ENCODE results near the gene WDR5.

The WDR5 gene

DNA sequence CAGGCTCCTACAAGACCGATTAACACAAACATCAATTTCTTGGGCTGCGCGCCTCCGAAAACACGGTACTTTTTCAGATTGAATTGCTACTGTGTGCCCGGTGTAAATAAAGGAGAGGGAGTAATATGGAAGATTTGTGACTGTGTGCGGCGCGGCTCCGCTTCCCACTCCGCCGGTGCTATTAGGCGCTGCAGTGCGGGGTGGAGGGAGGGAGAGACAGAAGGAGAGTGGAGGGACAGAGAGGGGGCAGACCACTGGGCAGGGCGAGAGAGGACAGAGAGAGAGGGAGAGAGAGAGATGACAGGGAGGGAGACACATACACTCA is 53.2 kb downstream of the WDR5 start:
- no peak for DNase-seq (ENCODE audit: low read depth)

DNA sequence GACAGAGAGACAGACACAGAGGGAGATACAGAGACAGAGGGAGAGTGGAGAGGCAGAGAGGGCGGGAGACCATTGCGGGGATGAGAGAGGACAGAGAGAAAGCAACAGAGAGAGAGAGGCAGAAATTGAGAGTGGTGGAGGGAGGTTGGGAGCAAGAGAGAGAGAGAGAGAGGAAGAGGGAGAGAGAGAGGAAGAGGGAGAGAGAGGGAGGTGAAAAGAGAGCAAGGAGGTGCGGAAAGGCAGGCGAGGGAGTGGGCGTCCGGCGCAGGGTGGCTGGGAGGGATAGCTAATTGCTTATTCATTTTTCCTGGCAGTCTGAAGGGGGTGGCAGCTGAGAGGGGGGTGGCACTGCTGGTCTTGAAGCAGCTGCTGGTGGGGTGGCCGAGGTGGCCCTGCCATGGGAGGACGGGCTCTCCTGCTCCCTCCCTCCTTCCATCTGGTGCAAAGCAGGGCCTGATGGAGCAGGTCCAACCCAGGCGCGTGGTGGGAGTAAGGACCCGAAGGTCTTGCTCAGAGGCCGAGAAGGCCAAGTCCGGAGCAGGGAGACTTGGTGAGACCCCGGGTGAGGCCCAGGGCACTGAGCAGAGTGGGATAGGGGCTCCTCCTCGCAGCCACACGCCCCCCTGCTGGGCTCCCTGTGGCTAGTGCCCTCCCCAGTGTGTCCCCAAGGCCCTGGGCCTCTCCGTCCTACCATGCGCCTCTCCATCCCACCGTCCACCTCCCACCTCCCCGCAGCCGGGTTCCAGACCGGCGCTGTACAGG is 53.8 kb downstream of the WDR5 start:
- DNase-seq (ENCODE audit: low read depth): no peak

DNA sequence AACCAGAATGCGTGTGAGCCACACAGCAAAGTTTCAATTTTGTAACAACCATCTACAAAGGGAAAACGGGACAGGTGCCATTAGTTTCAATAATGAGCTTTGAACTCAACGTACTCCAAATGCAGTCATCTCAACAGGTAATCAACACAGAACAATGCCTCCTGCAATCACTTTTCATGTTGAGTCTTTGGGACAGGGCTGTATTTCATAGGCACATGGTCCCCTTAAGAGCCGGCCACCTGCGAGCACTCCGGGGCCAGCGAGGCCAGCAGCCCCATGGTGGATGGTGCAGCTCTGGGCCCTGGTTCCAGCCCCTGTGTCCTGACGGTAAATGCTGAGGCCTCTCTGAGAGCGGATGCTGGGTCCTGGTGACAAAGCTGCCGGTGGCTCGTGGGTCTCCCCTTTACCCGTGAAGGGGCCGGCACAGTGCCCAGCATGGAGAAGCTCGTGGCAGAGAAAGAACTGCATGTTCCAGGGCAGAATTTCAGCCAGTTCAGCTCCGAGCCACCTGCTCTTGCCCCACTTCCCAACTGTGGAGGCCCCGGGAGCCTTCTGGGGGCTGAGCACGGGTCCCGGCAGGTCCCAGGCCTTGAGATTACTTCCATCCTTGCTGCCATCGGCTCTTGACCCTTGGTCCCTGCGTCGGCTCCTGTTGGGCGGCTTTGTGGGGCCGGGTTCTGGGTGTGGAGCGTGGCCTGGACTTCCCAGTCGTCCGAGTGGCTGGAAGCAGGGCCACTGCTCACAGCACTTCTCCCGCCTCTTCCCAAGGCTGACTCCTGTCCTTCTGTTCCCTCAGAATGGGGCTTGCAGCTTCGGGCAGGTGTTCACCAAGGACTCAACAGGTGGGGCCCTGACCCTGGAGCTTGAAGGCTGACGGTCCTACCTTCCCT is 54.6 kb downstream of the WDR5 start:
- no peak for DNase-seq (ENCODE audit: low read depth)

DNA sequence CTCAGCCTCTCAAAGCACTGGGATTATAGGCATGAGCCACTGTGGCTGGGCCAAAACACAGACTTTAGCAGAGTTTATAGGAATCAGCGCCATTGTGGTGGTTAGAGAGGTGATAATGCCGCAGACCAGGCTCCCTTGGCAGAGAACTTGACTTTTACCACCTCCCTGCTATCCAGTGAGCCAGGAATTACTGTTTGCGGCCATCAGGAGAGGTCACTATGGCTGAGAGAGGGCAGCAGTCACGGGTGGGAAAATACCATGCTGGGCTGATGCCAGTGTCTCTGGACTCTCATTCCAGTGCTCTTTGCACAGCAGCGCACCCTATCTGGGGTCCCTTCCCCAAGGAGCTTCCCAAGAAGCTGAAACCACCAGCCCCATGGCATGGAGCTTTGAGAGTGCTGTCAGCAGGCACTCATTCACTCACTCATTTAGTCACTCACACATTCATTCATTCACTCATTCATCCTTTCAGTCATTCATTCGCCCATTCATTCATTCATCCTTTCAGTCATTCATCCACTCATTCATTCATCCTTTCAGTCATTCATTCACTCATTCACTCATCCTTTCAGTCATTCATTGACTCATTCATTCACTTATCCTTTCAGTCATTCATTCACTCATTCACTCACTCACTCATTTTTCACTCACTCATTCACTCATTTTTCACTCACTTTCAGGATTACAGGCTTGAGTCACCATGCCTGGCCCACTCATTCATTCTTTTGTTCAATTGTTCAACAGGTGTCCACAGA is 55.8 kb downstream of the WDR5 start:
- no peak for DNase-seq (ENCODE audit: low read depth)

DNA sequence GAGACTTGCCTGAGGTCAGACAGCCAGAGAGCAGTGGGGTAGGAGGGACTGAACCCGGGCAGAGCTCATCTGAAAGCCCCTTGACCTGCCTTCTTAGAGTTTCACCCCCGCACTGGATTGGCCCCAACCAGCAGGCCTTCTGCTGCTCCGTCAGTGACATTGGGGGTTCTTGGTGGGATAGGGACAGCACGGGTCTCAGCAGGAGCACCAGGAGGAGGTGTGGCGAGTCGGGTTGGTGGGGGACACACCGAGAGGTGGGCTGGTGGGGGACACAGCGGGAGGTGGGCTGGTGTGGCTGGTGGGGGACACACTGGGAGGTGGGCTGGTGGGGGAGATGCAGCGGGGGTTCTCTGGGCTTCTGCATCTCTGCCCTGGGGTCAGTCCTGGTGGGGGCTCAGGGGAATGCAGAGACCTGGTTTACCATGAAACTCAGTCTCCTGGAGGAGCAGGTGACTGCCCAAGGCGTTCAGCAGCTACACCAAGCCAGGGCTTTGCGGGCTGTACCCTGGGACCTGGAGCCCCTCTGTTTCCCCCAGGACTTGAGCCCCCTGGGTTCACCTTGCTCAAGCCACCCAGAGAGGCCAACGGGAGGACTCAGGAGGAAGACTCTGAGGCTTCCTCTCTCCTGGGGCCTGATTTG is 56.5 kb downstream of the WDR5 start:
- no peak for DNase-seq (ENCODE audit: low read depth)

DNA sequence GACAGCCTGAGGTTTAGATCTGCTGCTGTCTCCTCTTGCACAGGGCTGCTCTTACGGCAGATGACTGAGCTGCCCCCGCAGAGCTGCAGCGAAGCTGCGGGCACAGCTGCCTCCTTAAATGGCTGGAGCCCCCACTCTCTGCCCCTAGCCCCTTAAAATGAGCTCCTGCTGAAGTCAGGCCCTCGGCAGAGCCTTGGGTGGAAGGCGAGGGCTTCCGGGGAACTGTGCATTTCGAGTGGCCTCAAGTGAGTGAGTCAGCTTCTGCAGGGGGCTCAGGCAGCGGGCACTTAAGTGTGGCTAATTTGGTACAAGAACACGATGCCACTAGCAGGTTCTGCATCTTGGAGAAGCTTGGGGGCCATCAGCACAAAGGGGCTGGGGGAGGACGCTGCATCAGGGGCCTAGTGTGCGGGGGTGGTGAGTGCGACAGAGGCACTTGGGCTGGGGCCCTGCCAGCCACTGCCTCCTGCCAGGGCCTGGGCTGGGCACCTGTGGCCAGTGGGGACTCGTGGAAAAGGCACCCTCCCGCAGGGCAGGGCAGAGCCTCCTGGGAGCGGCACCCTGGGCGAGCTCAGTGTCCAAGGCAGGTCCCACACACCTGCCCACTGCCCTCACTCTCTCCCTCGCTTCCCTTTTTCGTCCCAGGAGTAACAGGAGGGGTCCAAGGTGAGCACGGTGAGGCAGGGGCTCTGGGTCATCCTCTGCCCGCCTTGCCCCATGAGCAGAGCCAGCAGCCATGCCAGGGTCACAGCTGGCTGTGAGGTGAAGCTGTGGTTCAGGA is 57.3 kb downstream of the WDR5 start:
- DNase-seq (ENCODE audit: low read depth): no peak

DNA sequence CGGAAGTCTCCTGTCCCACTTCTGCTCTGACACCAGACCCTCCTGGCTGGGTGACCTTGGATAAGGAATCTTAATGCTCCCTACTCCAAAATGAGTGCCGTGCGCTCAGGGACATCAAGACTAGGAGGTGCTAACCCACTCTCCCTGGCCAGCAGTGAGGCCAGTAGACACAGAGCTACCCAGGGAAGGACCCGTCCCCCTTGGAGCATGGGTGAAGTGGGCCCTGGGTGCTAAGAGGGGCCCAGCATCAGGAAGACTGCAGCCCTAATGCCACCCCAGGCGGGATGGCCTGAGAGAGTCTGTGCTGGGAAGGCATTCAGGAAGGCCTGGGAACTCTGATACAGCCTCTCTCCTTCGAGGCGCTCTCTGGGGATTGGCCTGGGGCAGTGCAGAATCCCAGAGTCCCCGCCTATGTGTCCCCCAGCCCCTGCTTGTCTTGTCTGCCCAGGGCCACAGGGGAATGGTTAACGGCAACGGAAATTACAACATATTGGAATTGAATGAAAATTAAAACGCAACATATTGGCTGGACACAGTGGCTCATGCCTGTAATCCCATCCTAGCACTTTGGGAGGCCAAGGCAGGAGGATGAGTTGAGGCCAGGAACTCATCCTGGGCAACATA is 58.1 kb downstream of the WDR5 start:
- no peak for DNase-seq (ENCODE audit: low read depth)

DNA sequence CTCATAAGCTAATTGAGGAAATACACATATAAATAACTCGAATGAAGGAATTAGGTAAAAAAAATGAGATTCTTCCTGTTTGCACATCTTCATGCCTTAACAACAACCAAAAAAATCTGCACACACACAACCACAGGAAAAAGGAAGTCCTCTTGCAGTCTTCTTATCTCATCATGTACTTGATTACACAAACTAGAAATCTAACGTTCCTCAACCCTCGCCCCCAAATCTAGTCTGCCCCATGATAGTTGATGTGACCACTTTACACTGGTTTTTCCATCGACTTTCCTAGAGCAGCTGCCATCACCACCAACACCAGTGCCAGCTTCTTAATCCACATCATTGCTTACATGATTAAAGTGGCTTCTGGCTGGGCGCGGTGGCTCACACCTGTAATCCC is 59.7 kb downstream of the WDR5 start:
- DNase-seq (ENCODE audit: low read depth): no peak

DNA sequence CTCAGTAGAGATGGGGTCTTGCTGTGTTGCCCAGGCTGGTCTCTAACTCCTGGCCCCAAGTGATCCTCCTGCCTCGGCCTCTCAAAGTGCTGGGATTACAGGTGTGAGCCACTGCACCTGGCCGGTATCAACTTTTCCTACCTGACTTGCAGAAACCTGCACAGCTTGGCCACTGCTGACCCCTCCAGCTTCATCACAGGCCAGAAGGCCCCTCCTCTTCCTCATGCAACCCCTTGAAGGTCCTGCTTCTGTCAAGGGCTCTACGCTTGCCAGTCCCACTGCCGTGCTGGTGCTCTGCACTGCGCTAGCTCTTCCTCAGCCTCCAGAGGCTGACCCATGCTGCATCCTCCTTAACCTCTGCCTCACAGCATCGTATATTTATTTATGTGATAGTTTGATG is 61.0 kb downstream of the WDR5 start:
- DNase-seq (ENCODE audit: low read depth): no peak

DNA sequence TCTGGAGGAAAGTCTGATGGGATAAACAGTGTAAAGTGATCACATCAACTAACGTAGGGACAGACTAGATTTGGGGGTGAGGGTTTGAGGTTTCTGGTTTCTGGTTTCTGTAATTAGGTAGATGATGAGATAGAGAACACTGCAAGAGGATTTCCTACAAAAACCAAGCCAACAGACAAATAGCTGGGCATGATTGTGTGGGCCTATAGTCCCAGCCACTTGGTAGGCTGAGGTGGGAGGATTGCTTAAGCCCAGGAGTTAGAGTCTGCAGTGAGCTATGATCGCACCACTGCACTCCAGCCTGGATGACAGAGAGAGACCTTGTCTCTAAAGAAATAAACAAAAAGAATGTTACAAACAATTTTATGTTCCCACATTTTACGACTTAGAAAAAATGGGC is 62.9 kb downstream of the WDR5 start:
- no peak for DNase-seq (ENCODE audit: low read depth)

DNA sequence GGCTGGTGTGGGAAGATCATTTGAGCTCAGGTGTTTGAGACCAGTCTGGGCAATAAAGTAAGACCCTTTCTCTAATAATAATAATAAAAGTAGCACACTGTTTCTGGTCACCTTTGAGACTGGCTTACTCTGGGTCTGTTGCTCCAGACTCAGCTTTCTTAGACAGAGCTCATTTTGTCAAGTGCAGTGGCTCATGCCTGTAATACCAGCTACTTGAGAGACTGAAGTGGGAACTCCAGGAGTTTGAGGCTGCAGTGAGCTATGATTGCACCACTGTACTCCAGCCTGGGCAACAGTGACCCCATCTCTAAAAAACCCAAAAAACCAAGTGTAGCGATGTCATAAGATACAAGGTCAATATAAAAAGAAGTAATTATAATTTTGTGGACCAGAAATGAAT is 64.8 kb downstream of the WDR5 start:
- no peak for DNase-seq (ENCODE audit: low read depth)

DNA sequence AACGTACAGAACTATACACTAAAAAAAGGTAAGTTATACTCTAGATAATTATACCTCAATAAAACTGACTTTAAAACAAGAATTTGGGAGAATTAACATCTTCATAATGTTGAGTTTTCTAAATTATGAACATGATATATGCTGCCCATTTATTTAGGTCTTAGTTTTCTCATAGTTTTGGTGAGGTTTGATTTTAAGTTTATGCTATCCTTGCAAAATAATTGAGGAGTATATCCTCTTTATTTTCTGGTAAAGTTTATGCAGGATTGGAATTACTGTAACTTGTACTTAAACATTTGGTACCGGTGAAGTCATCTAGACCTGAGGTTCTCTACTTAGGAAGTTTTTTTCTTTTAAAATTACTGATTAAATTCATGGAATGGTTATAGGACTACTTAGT is 67.3 kb downstream of the WDR5 start:
- DNase-seq (ENCODE audit: low read depth): no peak

DNA sequence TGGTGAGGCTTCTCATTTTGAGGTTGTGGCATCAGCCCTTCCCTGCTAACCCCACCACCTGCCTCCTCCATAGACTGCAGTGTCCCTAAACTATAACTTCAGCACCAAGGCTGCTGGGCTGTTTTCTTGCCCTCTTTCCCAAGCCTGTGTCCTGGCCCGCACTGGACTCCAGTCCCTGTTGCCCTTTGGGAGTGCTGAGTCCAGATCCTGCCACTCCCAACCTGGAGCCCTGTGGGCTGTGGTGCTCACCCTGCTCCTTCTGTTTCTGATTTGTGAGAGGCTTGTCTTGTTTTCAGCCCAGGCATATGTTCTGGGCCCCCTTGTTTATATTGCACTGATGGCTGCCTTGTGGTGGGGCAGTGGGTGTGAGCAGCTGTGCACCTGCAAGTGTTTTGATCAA is 68.2 kb downstream of the WDR5 start:
- DNase-seq (ENCODE audit: low read depth): no peak

DNA sequence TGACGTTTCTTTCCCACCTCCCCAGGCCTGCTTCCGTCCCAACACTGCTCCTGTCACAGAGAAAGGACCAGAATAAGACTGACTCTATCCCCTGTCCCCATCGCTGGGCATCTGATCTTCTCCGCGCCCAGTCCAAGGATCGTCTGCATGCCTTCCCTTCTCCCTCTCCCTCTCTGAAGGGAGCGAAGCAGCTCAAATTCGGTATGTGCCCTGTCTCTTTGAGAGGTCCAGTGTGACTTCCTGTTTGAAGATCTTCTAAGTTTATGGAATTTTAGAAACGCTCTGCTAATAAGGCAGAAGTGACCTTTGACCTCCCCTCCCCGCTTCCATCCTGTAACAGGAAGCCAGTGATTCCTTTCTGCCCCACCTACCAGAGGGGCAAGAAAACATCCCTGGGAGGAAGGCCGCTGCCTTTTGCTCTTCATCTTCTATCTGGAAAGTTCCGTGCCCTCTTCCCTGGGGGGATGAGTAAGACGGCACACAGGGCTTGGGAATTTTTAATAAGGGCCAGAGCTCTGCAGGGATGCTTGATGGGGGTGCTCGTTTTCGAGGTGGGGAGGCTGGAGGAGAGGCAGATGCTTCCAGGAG is 69.2 kb downstream of the WDR5 start:
- DNase-seq (ENCODE audit: low read depth): no peak

DNA sequence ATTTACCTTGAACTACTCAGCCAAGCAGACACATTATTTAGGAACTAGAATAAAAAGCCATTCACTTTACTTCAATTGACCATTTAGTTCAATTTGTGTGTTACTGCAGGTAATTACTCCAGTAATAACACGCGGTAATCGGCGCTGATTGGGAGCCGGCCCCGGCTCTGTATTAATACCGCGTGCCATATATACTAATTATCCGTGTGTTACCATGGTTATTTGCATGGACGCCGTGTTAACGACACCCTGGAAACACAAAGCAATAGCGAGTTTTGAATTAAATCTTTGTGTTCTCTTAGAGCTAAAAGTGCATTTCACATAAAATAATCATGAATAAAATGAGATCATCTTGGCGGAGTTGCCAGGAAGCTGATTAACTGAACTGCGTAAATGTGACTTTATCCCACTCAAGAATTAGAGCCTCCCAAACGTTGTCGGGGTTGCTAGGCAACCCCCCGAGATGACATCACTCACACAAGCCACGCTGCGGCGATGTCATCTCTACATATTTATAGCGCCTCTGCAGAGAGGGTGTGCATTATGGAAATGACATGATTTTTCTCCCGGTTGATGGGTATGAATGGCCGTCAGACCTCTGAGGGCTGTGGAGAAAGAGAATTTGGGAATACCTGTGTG is 69.9 kb downstream of the WDR5 start:
- DNase-seq (ENCODE audit: low read depth): no peak

DNA sequence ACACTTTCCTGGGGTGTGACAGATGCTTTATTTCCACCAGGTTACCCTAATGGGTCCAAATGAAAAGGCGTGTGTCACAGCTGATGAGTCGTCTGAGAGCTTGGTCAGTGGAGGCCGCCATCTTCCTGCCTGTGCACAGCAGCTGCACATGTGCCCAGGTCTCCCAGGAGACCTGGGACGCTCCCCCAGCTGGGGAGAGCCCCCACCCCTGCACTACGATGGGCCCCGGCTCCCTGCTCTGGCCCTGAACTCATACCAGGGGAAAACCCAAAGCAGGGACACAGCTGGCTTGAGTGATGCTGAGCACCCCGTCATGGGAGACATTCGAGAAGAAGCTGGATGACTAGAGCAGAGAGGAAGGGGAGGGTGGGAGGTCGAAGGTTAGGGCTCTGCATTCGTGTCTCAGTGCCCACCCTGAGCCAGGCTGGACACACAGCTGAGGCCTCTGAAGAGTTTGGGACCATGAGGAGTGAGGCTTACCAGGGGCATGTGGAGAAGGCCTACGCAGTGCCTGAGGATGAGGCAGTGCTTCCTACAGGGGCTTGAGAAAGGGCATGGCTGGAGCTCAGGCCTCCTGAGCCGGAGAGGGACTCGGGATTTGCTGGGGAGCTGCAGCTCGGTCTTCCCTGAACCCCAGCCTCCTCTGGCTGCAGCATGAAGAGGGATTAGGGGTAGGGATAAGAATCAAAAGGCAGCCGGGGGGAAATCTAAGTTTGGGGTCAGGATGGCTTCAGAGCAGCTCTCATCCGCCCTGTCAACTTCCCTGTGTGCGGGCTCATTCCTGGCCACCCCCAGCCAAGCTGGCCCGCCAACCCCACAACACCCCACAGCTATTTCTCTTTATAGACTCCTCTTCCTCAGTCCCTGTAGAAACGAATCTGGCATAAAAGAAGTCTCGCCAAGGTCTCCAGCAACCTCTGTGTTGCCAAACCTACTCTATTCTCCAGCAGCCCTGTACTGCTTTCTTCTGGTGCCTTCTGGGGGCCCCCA is 70.7 kb downstream of the WDR5 start:
- DNase-seq (ENCODE audit: low read depth): no peak

DNA sequence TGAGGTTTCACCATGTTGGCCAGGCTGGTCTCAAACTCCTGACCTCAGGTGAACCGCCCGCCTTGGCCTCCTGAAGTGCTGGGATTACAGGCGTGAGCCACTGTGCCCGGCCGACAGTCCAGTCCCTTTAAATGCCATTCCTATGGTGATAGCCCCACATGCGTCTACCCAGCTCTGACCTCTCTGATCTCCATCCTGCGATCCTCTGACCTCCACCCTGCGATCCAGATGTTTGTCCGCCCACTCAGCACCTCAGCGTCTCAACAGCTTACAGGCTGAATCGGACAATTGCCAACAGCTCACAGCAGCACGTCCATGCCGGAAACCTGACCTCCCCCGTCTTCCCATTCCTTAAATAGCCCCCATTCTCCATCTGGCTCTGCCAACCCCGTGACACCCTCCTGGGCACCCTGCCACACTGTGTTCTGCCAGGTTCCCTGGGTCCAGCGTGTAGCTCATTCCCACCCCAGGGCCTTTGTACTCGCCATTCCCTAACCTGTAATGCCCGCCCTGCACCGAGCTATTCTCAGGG is 72.5 kb downstream of the WDR5 start:
- no peak for DNase-seq (ENCODE audit: low read depth)

DNA sequence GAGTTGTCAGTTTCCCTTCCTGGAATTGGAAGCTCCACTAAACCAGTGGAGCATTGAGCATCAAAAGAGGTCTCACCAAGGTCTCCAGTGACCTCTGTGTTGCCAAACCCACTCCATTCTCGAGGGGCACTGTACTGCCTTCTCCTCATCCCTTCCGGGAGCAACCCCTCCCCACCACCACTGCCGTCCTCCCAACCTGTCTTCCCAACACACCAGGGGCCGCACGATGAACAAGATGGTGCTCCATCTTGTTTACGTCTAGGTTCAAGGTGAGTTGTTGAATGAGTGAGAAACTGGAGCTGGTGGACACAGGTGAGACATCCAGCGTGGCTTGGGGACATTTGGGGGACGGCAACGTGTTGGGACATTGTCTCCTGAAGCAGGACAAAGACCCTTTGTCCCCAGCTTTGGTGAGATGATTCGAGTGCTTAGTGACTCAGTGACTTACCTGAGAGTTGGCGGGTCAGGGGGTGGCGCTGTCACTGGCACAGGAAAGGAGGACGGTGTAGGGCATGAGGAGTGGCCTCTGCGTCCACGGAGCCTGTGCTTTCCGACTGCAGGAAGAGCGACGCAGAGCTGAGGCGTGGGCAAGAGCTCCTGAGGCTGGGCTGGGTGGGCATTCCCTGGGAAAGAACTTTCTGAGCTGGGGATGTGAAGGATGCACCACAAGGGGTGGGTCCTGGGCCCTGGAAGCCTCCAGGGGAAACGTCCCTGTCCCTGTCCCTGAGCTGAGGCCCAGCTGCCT is 73.3 kb downstream of the WDR5 start:
- DNase-seq (ENCODE audit: low read depth): no peak

All from activated gamma-delta T cell treated with anti-CD3 and anti-CD28 coated beads, Interleukin-2, amount 50 U/mL, for 16 hours (primary cell).